HUES64 (cell line): ENCODE data around the gene KRTAP10-6.
A peak's percentile ranks its signal among the peaks of the same experiment; 100 is the strongest.
"Not testable (repeated sequence)": the region's sequence is repeated elsewhere in the genome, so short reads cannot be mapped to it uniquely, and the experiment has no call there.

ENCODE experiments used
- H3K27ac ChIP-seq: 2 replicates; pipeline ENCODE4 v1.7.0; 2013; ENCODE audit warnings: low read depth, low read length, inconsistent platforms
- H3K27me3 ChIP-seq: 2 replicates; pipeline ENCODE4 v1.6.1; 2013; ENCODE audit warnings: mild to moderate bottlenecking, low read length; ENCODE audit not compliant: insufficient read depth
- H3K36me3 ChIP-seq: 2 replicates; pipeline ENCODE4 v1.6.1; 2013; ENCODE audit warnings: mild to moderate bottlenecking, low read length; ENCODE audit not compliant: insufficient read depth
- H3K4me1 ChIP-seq: 2 replicates; pipeline ENCODE4 v1.6.1; 2013; ENCODE audit warnings: mild to moderate bottlenecking, low read length, moderate library complexity; ENCODE audit not compliant: insufficient read depth
- H3K4me3 ChIP-seq: 2 replicates; pipeline ENCODE4 v1.5.1; 2013; ENCODE audit warnings: mild to moderate bottlenecking, low read length, moderate library complexity
- H3K9ac ChIP-seq: 2 replicates; pipeline ENCODE4 v1.6.1; 2013; ENCODE audit warnings: mild to moderate bottlenecking, low read depth, low read length
- H3K9me3 ChIP-seq: 2 replicates; pipeline ENCODE4 v1.6.1; 2013; ENCODE audit warnings: low read depth, low read length; ENCODE audit not compliant: insufficient read depth
- WGBS: fragments of 150-250, 120-280 bp; methylation state at CpG from one replicate; pipeline ENCODE4 v1.1.7; 2013; ENCODE audit warnings: missing lambda C conversion rate; 5-methylcytosine and 5-hydroxymethylcytosine counted together

KRTAP10-6 gene

DNA sequence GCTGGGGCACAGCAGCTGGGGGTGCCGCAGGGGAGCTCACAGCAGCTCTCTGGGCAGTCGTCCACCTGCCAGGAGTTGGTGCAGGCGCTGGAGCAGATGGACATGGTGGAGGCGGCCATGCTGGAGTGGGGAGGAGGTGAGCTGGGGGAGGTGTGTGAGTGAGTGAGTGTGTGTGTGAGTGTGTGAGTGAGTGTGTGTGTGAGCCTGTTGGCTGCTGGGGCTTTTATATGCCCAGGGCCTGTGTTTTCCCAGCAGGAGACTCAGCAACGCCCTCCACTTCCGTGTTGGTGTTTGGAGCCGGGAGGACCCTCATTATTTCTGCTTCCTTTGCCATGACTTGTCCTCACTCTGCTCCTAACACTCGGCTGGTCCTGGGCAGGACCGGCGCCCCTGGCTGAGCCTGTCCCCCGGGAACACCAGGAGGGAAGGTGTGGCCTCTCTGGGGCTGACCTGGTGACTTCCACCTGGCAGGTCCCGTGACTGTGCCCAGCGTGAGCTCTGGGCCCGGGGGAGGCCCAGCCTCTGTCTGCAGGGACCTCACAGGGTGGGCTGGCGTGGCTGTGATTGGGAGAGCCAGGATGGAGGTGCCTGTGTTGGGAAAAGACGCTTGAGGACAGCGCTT, 40.9 kb downstream of the KRTAP10-6 start, which contains the start of gene KRTAP10-2:
Gene KRTAP10-2, minus strand, starts transcription at position 166 of the 622 bp plus-strand sequence. Its CDS starts 47 bp downstream, at position 119.
- Histone ChIP-seq H3K27me3 (no peaks in the 10 kb centered on the region), H3K36me3 (no peaks in the 10 kb centered on the region), H3K9ac (no peak within 1 kb of the TSS), H3K9me3 (no peaks in the 10 kb centered on the region), H3K4me3 (no peak within 1 kb of the TSS), H3K4me1 (peaks cover 18% of the 10 kb centered on the region), H3K27ac (no peak within 1 kb of the TSS)
- WGBS = 80% methylated on average over 17 of the region's 17 CpGs

DNA sequence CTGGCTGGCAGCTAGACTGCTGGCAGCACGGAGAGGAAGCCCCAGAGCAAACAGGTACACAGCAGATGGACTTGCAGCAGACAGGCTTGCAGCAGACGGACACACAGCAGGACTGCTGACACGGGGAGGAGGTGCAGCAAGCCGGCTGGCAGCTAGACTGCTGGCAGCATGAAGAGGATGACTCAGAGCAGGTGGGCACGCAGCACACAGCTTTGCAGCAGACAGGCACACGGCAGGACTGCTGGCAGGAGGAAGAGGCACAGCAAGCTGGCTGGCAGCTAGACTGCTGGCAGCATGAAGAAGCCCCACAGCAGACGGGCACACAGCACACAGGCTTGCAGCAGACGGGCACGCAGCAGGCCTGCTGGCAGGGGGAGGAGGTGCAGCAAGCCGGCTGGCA, 41.5 kb downstream of the KRTAP10-6 start:
- H3K4me3 ChIP-seq = no peak overlapping the region
- no peaks in the 10 kb centered on the region for H3K9me3 ChIP-seq
- H3K4me1 ChIP-seq = peaks cover 18% of the 10 kb centered on the region
- H3K36me3 ChIP-seq = no peaks in the 10 kb centered on the region
- no peak overlapping the region for H3K9ac ChIP-seq
- H3K27me3 ChIP-seq = no peaks in the 10 kb centered on the region
- 73% methylated on average over 10 of the region's 10 CpGs for WGBS
- no peak overlapping the region for H3K27ac ChIP-seq

DNA sequence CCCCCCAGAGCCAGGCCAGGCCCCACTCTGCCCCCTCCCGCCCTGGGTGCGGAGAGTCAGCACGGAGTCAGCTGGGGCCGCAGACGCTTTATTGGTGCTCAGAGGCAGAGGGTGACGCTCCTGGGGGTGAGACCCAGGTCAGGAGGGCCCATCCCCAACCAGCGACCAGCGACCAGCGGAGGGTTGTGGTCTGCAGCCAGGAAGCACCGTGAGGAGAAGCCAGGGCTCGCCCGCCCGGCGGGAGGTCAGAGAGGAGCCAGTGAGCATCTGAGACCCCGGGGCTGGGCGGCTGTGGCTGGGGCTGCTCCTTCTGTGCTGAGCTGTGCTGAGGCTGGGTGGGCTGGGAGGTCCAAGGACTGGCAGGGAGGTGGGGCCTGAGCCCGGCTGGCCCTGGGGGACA, 42.0 kb downstream of the KRTAP10-6 start:
- H3K9me3 ChIP-seq, H3K27ac ChIP-seq, H3K4me3 ChIP-seq, H3K27me3 ChIP-seq, H3K36me3 ChIP-seq, H3K9ac ChIP-seq: not testable (repeated sequence)
- H3K4me1 ChIP-seq = peaks cover 18% of the 10 kb centered on the region
- WGBS = 77% methylated on average over 17 of the region's 17 CpGs

DNA sequence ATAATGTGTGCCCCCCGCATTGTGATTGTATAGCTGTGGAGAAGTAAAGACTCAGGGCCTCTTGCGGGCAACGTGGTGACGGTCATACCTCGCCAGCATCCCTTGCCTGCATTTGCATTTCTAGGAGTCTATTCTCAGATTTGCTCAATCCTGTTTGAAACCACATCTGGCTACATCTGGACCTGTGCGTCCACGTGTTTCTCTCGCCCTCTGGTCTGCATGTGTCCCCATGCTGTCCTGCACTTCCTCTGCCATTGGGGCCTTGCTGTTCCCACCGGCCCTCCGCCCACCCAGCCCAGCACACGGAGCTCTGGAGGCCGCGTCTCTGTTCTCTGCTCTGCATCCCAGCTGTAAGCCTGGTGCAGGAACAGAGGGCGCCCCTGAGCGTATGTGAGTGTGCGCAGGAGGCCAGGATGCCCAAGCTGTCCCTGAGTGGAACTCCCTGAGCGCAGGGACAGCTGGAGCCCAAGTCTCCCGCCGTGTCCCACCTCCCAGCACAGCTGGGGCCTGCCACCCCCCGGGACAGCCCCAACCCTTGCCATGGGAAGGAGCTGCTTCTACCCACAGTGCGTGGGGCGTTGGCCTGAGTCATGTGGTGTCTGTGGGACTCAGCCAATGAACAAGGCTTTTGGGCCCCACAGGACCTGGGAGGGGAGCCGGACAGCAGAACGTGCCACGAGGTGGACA, 42.6 kb downstream of the KRTAP10-6 start:
- Histone ChIP-seq H3K36me3 (no peaks in the 10 kb centered on the region), H3K27me3 (no peaks in the 10 kb centered on the region), H3K27ac (peak overlapping the region; percentile 91), H3K9ac (peak overlapping the region; percentile 70; the same call in 1 of the 2 replicates), H3K9me3 (no peaks in the 10 kb centered on the region), H3K4me3 (no peak overlapping the region), H3K4me1 (peaks cover 18% of the 10 kb centered on the region)
- 78% methylated on average over 25 of the region's 25 CpGs for WGBS

DNA sequence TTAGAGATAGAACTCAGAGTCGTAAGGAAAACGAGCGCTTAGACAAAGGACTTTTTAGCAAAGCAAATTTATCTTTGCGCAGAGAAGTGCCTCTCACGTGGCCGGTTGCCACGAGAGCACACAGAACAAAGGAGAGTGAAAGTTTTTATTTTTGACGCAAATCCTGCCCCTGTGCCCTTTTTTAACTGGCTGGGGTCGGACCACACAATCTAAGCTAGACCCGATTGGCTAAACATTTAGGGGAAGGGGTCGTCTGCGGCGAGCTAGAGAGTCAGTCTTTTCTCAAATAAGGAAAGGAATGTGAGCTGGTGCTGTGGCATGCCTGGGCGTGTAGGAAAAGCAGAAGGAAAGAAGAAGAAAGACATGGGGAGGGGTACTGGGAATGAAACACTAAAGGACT, 43.4 kb downstream of the KRTAP10-6 start:
- WGBS = 41% methylated on average over 14 of the region's 14 CpGs
- H3K9ac ChIP-seq = peak overlapping the region; percentile 70
- H3K27me3 ChIP-seq = no peaks in the 10 kb centered on the region
- H3K9me3 ChIP-seq = no peaks in the 10 kb centered on the region
- H3K4me1 ChIP-seq = peaks cover 18% of the 10 kb centered on the region
- H3K4me3 ChIP-seq = no peak overlapping the region
- peak overlapping the region; percentile 91 for H3K27ac ChIP-seq
- no peaks in the 10 kb centered on the region for H3K36me3 ChIP-seq

DNA sequence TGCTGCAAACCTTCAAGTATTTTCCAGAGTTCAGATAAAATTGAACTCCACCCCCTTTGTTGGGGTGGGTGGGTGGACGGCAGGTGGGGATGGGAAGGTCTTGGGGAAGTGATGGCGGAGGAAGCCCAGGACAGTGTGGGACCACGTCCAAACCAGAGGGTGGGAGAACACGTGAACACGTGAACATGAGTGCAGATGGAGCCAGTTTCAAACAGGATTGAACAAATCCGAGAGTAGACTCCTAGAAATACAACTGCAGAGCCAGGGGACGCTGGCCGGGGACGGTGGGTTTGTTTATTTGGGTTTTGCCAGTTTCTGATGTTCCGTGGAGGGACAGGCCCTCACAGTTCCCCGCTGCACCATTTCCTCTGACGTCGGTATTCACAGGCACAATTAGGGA, 43.9 kb downstream of the KRTAP10-6 start:
- H3K27me3 ChIP-seq = no peaks in the 10 kb centered on the region
- H3K4me3 ChIP-seq = no peak overlapping the region
- H3K4me1 ChIP-seq = peaks cover 18% of the 10 kb centered on the region
- no peaks in the 10 kb centered on the region for H3K36me3 ChIP-seq
- peak overlapping the region; percentile 91 for H3K27ac ChIP-seq
- H3K9ac ChIP-seq = peak overlapping the region; percentile 70
- no peaks in the 10 kb centered on the region for H3K9me3 ChIP-seq
- WGBS = 83% methylated on average over 13 of the region's 13 CpGs

DNA sequence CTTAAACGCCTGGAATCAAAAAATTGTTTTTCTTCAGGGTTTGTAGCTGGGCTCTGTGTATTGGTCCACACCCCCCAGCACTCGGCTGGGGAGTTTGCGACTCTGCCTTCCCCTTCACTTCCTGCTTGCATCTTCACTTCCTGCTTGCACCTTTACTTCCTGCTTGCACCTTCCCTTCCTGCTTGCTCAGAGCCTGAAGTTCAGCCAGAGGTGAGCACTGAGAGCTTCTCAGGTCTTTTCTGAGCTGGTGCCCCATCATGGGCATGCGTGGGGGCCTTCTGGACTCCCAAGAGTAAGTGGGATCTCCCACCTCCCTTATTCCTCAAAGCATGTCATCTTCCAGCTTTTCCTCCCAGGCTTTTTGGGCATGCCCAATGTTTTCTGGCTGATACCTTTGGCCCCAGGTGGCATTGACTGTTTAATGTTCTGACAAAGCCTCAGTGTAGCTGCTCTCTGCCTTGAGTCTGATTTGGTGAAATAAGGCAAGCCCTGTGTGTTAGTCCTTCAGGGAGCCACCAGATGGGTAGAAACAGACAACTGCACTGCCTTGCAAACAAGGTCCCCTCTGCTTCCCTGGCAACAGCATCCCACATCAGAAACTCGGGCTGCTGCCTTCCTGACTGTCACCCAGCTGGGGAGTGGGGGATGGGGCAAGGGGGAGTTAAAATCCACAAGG, 44.5 kb downstream of the KRTAP10-6 start:
- 79% methylated on average over 5 of the region's 5 CpGs for WGBS
- peak overlapping the region; percentile 9; the same call in 1 of the 2 replicates for H3K27ac ChIP-seq
- no peak overlapping the region for H3K9ac ChIP-seq
- peaks cover 18% of the 10 kb centered on the region for H3K4me1 ChIP-seq
- H3K27me3 ChIP-seq = no peaks in the 10 kb centered on the region
- no peaks in the 10 kb centered on the region for H3K9me3 ChIP-seq
- H3K36me3 ChIP-seq = no peaks in the 10 kb centered on the region
- H3K4me3 ChIP-seq = no peak overlapping the region

DNA sequence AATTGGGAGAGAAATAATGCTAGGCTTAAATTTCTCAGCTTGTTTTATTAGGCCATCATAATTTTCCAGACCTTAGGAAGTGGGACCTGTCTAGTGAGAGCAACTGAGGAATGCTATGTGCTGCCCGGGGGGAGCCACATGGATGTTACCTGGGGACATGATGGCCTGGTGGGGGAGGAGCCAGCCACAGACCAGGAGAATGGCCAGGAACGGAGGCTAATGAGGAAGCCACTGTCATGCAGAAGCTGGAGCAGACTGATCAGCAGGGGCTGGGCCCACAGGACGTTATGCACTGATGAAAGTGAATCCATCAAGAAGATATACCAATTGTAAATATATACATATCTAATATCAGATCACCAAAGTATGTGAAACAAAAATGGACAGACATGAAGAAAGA, 47.7 kb downstream of the KRTAP10-6 start:
- no peak overlapping the region for H3K27ac ChIP-seq
- H3K9ac ChIP-seq = no peak overlapping the region
- WGBS = 75% methylated on average over 2 of the region's 3 CpGs
- H3K36me3 ChIP-seq = no peaks in the 10 kb centered on the region
- H3K9me3 ChIP-seq = no peaks in the 10 kb centered on the region
- peaks cover 17% of the 10 kb centered on the region for H3K4me1 ChIP-seq
- no peaks in the 10 kb centered on the region; the same call in 1 of the 2 replicates for H3K27me3 ChIP-seq
- H3K4me3 ChIP-seq = no peak overlapping the region

DNA sequence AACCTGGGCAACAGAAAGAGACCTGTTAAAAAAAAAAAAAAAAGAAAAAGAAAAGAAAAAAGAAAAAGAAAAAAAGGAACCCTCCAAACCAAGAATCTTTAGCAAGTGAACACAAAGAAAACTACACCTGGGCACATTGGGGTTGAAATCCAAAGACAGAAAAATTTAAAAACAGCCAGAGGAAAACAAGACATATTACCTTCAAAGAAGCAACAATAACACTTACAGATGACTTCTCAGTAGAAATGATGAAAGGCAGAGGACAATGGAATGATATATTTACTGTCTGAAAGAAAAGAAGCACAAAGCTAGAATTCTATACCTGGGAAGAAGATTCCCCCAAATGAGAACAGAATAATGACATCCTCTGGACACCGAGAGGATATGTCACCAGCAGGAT, 49.6 kb downstream of the KRTAP10-6 start:
- Histone ChIP-seq H3K27ac (no peak overlapping the region), H3K9ac (no peak overlapping the region), H3K4me3 (no peak overlapping the region), H3K36me3 (no peaks in the 10 kb centered on the region), H3K27me3 (no peaks in the 10 kb centered on the region; the same call in 1 of the 2 replicates), H3K9me3 (no peaks in the 10 kb centered on the region), H3K4me1 (peaks cover under 1% of the 10 kb centered on the region; the same call in 1 of the 2 replicates)
- WGBS = 100% methylated on average over 1 of the region's 1 CpG
